Caki2 (cell line): Measurements from ENCODE around the gene PTPRN2. TPM values are rescaled to one million over a fixed set of nuclear protein-coding genes. Genes with fewer than 3 reads are reported as not detected.

Source experiments
- DNase-seq: peaks from one replicate; pipeline ENCODE4 v3.0.0-alpha.2; 2015; ENCODE audit warnings: low read depth
- in situ Hi-C: cut with HindIII; loops from 2 replicates; pipeline ENCODE4 v1.10.0; 2016; ENCODE audit warnings: low sequenced_read_pairs, low pct_unique_long_range_greater_than_20kb, mixed read lengths
- total RNA-seq: library from RNA; depleted of rRNA; stranded (reverse); fragments of >200 nt; shearing (Covaris generic); gene quantifications from 2 replicates; pipeline ENCODE4 v1.2.3, GENCODE V29; 2014; ENCODE audit warnings: low replicate concordance

Gene PTPRN2
- total RNA-seq, 1 experiment from 2014 or later: 0.88 TPM

DNA sequence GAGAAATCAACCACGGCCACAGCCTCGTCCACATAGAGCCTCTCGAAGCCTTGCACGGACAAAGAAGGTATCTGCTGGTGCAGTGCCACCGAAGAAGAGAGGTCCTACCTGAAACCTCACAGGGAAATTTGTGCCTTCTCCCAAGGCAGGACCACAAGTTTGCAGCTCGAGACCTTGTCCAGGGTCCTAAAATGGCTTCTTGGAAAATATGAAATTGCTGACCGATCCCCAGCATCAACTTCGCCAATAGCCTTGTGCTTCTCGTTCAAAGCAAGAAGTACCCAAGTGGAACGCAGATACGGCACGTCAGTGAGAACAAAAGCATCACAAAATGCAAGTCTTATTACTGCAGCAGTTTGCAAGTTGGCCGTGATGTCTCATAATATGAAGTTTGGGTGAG lies 24.6 kb downstream of the PTPRN2 start:
- no peak for DNase-seq
- in situ Hi-C loops: no loop called here

DNA sequence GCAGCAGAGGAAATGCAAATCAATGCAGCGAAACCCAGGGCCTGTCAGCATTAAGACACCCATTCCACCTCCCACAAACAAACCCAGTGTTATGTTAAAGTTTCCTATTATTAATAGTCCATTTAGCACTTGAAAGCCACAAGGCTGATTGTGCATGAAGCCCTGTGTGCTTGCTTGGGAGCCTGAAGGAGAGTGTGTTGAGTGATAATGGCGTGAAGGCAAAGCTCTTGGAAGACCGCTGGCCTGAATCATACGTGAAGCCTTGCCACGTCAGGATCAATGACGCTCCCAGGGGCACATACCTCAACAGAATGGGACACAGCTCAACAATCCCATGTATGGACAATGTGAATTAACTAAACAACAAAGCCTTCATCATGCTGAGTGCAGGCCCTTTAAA lies 25.1 kb downstream of the PTPRN2 start:
- in situ Hi-C loops: no loop called here
- DNase-seq: no peak

DNA sequence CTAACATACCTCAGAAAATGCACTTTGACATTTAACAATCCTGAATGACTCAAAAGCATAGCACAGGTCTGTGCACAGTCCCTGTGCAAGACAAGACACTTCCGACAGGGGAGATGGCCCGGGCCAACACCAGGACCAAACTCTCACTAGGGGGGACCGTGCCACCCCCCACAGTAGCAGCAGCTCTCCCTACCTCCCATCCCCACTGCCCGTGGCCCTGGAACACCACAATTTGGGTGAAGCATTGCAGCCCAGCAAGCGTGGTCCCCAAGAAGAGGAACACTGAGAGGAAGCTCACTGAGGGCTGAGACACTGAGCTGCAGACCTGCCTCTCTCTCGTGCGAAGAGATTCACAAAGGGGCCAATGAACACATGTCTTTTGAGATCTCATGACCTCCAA lies 26.0 kb downstream of the PTPRN2 start:
- in situ Hi-C loops: no loop called here
- no peak for DNase-seq

DNA sequence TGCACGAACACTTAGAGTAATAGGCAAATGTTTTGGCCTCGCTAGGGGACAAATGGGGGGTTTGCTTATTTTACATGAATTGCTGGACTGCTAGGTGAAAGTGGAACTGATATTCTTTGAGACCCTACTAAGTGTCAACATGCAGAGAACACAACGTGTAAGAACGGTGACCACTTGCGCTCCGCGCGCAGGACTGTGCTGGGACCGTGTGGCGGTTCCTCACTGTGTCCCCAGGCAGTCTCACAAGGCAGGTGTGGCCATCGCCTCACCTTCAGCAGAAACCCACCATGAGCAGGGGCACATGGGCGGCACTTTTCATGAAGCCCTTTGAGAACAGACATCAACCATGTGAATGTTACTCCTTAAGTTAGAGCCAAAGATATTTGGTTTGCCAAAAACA lies 27.2 kb downstream of the PTPRN2 start:
- in situ Hi-C loops: no loop called here
- no peak for DNase-seq

DNA sequence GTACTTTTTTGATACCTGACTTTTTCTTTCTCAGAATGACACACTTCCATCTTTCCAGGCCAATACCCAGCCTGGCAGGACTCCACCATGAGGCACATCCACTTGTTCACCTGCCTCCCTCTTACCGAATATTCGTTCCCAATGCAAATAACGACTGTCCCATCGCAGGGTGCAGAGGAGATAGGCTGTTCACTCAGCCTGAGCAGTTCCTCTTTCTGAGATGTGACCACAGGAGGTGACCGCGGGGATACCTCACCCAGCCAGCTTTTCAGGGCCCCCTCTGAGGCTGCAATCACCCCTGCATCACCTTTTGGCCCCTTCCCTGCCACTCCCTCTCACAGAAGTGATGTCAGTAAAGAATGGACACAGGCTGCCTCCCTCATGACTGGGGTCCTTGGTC lies 28.3 kb downstream of the PTPRN2 start:
- DNase-seq: no peak
- in situ Hi-C loops: no loop called here

DNA sequence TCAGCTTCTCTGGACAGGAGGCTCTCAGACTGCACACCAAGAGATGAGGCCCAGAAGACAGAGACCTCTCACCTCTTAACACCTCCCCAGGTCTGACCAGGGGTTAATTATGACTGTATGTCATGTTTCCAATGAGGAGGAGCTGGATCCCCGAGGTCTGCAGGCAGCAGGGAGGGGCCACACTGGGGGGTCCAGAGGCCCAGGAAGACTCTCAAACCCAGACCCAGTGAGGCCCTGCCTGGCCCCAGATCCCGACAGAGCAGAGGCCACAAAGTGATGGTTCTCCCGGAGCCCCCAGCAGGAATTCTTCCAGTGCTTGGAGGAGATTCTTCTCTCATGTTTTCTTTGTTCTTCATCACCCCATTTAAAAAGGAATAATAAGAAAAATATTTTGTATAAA lies 28.8 kb downstream of the PTPRN2 start:
- in situ Hi-C loops: no loop called here
- DNase-seq: no peak

DNA sequence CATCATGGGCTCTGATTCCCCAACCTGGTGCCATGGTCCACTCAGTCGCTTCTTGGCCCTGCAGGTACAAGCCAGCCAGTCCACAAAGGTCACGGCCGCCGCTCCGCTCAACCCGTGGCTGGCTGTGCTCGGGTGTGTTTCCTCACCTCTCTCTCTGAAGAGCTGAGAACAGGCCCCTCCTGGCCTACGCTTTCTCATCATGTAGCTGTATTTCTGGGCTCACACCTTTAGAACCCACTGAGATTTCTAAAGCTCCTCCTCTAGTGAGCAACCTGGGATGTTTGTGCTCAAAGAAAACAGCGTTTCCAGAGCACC lies 30.2 kb downstream of the PTPRN2 start:
- in situ Hi-C loops: no loop called here
- DNase-seq: no peak

DNA sequence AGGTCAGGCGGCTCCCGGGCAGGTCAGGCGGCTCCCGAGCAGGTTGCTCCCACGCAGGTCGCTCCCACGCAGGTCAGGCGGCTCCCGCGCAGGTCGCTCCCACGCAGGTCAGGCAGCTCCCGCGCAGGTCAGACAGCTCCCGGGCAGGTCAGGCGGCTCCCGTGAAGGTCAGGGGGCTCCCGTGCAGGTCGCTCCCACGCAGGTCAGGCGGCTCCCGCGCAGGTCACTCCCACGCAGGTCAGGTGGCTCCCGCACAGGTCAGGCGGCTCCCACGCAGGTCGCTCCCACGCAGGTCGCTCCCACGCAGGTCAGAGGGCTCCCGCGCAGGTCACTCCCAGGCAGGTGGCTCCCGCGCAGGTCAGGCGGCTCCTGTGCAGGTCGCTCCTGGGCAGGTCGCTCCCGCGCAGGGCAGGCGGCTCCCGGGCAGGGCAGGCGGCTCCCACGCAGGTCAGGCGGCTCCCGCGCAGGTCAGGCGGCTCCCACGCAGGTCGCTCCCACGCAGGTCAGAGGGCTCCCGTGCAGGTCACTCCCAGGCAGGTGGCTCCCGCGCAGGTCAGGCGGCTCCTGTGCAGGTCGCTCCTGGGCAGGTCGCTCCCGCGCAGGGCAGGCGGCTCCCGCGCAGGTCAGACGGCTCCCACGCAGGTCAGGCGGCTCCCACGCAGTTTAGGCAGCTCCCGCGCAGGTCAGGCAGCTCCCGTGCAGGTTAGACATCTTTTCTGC lies 30.7 kb downstream of the PTPRN2 start:
- no peak for DNase-seq
- in situ Hi-C loops: no loop called here

DNA sequence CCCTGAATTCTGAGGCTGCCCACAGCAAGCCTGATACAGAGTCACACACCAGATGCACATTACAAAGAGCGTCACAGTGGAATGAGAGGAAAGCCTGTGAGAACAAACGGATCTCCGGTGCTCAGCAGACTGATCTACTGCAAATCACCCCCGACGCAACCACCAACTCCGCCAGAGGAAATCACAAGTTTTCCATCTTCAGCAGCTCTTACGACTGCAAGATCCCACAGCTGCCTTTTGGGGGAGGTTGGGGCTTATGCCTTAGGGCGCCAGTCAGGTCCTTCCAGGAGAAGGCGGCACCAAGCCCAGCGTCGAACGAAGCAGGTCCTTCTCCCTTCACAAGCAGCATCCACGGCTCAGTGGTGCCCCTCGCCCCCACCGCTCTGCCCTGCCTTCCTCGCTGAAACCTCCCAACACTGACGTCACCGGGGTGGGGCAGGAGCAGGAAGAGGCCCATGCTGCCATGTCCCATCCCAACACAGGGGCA lies 32.5 kb downstream of the PTPRN2 start:
- no peak for DNase-seq
- in situ Hi-C loops: no loop called here

DNA sequence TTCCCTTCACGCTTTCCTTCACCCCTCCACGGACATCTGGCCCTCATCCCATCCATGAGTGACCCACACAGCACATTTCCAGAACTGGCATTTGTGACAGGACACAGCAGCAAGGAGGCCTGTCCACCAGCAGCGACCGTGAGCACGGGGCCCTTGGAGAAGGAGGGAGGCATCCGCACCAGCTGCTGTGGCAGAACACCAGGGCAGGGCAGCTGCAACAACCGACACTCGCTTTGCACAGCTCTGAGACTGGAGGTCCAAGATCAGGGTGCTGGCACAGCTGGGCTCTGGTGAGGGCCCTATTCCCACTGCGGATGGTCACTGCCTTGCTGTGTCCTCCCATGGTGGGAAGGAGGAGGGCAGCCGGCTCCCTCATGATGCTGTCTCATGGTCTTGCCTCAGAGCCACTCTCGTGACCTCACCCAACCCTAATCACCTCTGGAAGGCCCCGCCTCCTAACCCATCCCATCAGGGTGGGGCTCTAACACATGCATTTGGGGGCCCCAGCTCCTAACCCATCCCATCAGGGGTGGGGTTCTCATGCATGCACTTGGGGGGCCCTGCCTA lies 36.7 kb downstream of the PTPRN2 start:
- in situ Hi-C loops: no loop called here
- no peak for DNase-seq

DNA sequence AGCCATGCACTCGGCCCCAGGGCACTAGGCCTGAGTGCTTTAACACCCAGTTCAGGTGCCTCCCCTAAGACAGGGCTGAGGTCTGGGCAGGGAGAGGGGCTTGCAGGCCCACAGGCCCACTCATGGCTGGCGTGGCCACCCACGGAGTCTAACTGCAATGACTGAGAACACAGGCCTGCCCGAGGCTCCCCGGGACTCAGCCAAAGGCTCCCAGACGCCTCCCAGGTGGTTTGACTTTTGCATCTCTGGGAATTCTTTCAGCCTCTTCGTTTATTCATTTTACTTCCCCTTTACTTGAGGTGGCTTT lies 37.3 kb downstream of the PTPRN2 start:
- no peak for DNase-seq
- in situ Hi-C loops: no loop called here

DNA sequence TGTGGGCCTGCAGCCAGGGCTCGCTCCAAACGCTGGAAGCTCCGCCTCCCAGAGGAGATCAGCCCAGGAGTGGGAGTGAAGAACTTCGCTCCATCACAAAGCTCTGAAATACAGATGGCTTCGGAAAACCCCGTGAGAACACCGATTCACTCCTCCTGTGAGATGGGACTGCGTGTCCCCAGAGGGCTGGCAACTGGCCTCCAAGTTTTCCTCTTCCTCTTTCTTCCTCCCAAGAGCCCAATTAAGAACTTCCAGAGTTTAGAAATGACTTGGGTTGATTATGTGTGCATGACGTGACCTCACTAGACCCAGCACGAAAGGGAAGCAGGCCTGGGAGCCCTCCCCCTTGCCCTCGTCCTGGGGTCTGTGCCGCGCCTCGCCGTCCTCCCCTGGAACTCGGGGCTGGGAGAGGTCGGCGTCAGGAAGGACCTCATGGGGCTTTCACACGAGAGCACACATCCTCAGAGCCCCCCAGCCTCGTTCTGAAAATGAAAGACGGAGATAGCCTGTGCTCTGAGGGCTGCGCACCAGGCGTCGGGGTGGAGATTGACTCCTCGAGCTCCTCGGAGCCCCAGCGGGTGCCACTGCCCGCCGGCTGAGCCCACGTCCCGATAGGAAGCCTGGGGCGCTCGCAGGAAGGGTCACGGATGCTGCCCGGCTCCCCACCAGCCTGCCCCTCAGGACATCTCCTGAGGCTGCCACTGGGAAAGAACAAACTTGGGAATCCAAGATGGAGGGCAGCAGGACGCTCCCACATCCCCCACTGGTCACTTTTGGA lies 37.8 kb downstream of the PTPRN2 start:
- in situ Hi-C loops: no loop called here

DNA sequence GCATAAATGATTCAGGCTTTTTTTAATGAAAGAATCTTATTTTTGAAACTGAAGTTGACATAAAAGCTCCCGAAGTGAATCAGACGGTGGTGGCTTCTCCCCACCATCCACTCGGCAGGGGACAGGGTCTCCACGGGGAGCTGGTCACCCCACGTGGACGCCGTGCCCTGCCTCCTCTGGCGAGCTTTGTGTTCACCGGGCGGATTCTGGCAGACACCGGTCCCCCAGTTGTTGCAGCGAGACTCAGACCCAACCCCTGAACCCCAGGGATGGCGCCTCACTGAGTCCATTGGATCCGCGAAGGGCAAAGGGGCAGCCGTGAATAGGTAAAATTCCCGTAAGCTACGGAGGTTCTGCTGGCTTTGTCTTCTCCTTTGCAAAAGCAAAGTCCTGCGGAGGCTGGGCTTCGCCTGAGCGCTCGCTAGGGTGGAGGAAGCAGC lies 38.4 kb downstream of the PTPRN2 start:
- DNase-seq: no peak
- in situ Hi-C loops: no loop called here

More for the DNA sequence above, 37.8 kb downstream of the PTPRN2 start:
- DNase-seq: no peak

DNA sequence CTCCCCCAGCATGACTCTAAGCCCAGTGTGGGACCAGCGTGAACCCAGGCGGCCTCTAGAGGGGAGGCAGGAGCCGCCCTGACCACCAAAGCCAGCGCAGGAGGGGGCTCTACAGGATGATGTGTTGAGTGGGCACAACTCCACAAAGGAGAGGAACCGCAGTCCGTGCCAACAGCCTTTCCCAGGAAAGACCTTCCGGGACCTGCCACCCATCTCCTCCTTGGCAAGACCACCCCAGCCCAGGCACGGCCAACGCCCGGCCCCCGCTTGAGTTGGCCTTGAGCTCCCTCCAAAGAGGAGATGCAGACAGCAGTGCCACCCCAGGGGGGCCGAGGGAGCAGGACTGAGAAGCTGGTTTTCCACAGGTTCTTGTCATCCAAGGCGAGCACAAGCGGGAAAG lies 38.9 kb downstream of the PTPRN2 start:
- in situ Hi-C loops: no loop called here
- DNase-seq: no peak

DNA sequence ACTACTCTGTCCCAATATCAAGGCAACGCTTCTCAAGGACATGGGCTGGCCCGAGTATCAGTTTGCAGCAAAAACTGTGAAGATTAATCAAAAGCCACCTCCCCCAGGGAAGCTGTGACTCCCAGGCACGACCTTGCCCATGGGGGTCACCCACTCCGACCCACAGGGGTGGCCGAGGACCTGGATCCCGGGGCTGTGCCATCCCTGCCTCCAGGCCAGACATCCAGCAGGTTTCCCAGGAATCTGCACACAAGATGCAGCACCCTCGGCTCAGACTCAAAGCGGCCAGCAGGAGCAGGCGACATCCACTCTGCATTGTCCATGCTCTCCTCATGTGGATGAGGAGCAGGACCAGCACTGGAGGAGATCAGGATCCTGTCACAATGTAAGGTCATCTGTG lies 39.8 kb downstream of the PTPRN2 start:
- in situ Hi-C loops: no loop called here
- DNase-seq: no peak

DNA sequence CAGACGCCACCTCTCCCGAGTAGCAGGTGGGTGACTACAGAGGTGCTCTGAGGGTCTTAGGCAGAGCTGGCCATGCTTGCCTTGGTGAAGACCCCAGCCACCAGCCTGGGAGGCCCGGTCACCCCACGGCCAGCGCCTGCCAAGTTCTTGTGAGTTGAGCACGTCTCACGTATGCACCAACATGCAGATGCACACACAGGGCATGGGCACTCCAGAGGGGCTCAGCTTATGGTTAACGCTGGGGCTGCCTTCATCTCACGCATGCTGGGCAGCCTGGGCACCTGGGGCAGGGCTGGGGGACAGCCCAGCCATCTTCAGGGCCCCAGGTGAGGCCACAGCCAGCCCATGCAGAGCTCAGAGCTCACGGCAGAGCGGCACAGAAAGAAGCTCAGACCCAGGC lies 41.0 kb downstream of the PTPRN2 start:
- in situ Hi-C loops: no loop called here
- DNase-seq: no peak

DNA sequence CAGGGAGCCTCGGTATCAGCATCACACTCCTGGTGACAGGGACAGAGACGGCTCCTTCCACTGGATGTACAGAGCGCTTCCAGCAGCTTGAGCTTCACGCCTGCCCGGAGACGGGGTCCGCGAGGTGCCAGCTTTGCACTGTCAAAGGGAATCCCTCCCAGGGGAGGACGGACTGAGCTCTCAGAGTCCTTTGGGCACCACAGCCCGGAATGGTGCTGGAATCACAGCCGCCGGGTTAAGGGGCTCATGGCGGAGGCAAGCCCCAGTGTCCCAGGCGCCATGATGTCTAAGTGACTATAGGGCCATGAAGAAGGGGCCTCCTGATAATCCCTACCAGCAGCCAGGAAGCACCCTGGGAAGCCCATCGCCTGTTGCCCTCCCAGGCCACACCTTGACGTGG lies 41.4 kb downstream of the PTPRN2 start:
- in situ Hi-C loops: no loop called here
- no peak for DNase-seq

DNA sequence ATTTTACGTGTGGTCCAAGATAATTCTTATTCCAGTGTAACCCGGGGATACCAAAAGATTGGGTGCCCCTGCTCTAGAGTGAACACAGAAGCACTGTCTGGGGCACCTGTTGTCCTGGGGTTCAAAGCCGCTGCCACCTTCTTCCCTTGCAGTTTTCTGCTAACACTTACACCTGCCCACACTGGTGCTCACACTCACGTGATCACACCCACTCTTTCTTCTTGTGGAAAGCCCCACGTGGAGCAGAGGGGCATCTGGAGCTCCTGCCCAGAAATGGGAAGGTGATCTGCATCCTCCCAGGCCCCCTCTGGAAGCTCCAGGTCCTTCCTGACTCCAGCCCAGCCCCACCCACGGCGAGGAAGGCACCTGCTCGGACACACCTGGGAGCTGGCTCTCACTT lies 42.9 kb downstream of the PTPRN2 start:
- in situ Hi-C loops: no loop called here
- DNase-seq: no peak

DNA sequence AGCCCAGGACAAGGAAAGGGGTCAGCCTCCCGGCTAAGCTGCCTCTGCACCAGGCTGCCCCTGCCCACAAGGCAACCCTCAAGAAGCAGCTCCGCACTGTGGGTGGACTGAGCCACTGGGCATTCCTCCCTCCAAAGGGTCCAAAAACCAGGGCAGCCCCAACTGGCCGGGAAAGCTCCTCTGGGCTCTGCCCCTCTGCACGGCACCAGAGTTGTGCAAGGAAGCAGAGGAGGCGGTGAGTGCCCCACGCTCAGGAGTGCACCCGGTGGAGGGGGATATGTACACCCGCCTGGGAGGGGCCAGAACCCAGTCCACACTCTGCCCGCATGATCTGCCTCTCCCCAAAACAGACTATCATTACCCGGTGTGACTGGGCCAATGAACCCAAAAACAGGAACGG lies 43.8 kb downstream of the PTPRN2 start:
- no peak for DNase-seq
- in situ Hi-C loops: no loop called here
